Heart left ventricle (tissue), 16 donors: Measurements from ENCODE around the gene CUX1. TPM values are rescaled to one million over a fixed set of nuclear protein-coding genes. Genes with fewer than 3 reads are reported as not detected.

Experiments
- ATAC-seq, 4 donors: fragments of 200-7000 bp; cut with Tn5 transposase; one replicate each; pipeline ENCODE4 v1.9.1; 2020 to 2022; ENCODE audit warnings: moderate library complexity in 4 of 4, mild to moderate bottlenecking in 3 of 4, moderate number of reproducible peaks in 1 of 4
- DNase-seq, 5 donors: peaks; one replicate each; pipeline ENCODE4 v3.0.0-alpha.2; 2020
- H3K27ac ChIP-seq, 12 donors: fragments of 200-600 bp; sonication (generic) in 4 of 12; one replicate each; pipeline versions ENCODE4 v1.5.0 to v1.8.0; 2016 to 2022; ENCODE audit warnings: mild to moderate bottlenecking in 2 of 12
- H3K27me3 ChIP-seq, 9 donors: fragments of 200-600 bp; sonication (generic) in 2 of 9; one replicate each; pipeline versions ENCODE4 v1.5.1 to v1.8.0; 2016 to 2022; ENCODE audit warnings: mild to moderate bottlenecking in 3 of 9
- H3K36me3 ChIP-seq, 9 donors: fragments of 200-600 bp; sonication (generic) in 2 of 9; one replicate each; pipeline versions ENCODE4 v1.5.0 to v1.8.0; 2018 to 2022; ENCODE audit warnings: mild to moderate bottlenecking in 2 of 9
- H3K4me1 ChIP-seq, 12 donors: fragments of 200-600 bp; sonication (generic) in 4 of 12; one replicate each; pipeline versions ENCODE4 v1.5.0 to v1.8.0; 2016 to 2022; ENCODE audit warnings: mild to moderate bottlenecking in 3 of 12
- H3K4me3 ChIP-seq, 12 donors: fragments of 200-600 bp; sonication (generic) in 4 of 12; one replicate each; pipeline versions ENCODE4 v1.5.0 to v1.8.0; 2017 to 2022; ENCODE audit warnings: mild to moderate bottlenecking in 9 of 12, moderate library complexity in 4 of 12
- H3K9me3 ChIP-seq, 12 donors: fragments of 200-600 bp; sonication (generic) in 4 of 12; one replicate each; pipeline versions ENCODE4 v1.5.0 to v1.8.0; 2016 to 2022; ENCODE audit warnings: mild to moderate bottlenecking in 1 of 12
- CTCF ChIP-seq, 12 donors: fragments of 200-600 bp; sonication (generic) in 4 of 12; IDR thresholded peaks; one replicate each; pipeline versions ENCODE4 v1.5.0 to v1.8.0; 2018 to 2022; ENCODE audit warnings: antibody characterized with exemption in 12 of 12, mild to moderate bottlenecking in 5 of 12
- POLR2A ChIP-seq, 2 donors: fragments of 450-650 bp; IDR thresholded peaks; one replicate each; pipeline ENCODE4 v1.6.1; 2017; ENCODE audit warnings: antibody characterized with exemption in 2 of 2, mild to moderate bottlenecking in 2 of 2, moderate library complexity in 2 of 2
- WGBS, 4 donors: extraction: QIAGEN DNeasy Blood & Tissue Kit in 2 of 4; methylation state at CpG; one replicate each; pipeline versions ENCODE4 v1.1.5 to v1.1.7; 2013 to 2018; 5-methylcytosine and 5-hydroxymethylcytosine counted together
- intact Hi-C, 10 donors: fragments of 100-400 bp; cut with DNase I; formaldehyde crosslinking; loops; one replicate each; pipeline versions ENCODE4 v1.11.1 to v1.14.2; 2022
- polyA plus RNA-seq, 2 donors: library from polyadenylated mRNA; stranded (reverse); fragments of 200-250 nt; gene quantifications; one replicate each; pipeline ENCODE4 v1.2.3, GENCODE V29; 2013
- total RNA-seq, 9 donors: library from RNA; depleted of rRNA in 2 of 9; stranded (reverse); fragments of >200 nt in 2 of 9; fragmentation: NEBNext Ultra II Directional in 3 of 9; extraction: Animal tissue kit (Norgen Biotek cat#: 25700) in 3 of 9; gene quantifications; one replicate each; pipeline versions ENCODE4 v1.1.0 to v1.2.4, GENCODE V29; 2016 to 2023
- donor health status: ischemic (EF 13 %, LVEDD 7.1; RV severe dilation, severe dysfunction).
- donor health status: healthy with polysubstance abuse.
- donor health status: DM: no; HTN: yes; CAD: no.
- donor health status: DM: no; HTN: no; CAD: no.
- donor health status: ischemic (EF 25% LVEDD 6.9; RV normal size, moderate dysfunction).
- donor health status: ischemic (EF 25% LVEDD 5.7; RV mildly dilated, moderate dysfunction).
- donor health status: healthy.
- donor health status: DM: yes; HTN: yes; CAD: no.
- donor health status: ischemic (EF 35%, LVEDD 5.7; RV mildly dilated, moderate dysfunction).
- donor health status: nonischemic (EF 11% LVEDD 7.7; RV severe dilation, severe dysfunction).
- donor health status: DM: yes; HTN: yes; CAD: no.
- donor health status: PGD.
- donor health status: ischemic (EF 29% LVEDD 5.4; RV normal size, mild dysfunction).
- donor health status: nonischemic (EF 23%, LVEDD 6.1; RV moderate dilation, normal function).

The CUX1 gene
- total and polyA plus RNA-seq, 11 donors: 51.9 to 173 (median 122) TPM

DNA sequence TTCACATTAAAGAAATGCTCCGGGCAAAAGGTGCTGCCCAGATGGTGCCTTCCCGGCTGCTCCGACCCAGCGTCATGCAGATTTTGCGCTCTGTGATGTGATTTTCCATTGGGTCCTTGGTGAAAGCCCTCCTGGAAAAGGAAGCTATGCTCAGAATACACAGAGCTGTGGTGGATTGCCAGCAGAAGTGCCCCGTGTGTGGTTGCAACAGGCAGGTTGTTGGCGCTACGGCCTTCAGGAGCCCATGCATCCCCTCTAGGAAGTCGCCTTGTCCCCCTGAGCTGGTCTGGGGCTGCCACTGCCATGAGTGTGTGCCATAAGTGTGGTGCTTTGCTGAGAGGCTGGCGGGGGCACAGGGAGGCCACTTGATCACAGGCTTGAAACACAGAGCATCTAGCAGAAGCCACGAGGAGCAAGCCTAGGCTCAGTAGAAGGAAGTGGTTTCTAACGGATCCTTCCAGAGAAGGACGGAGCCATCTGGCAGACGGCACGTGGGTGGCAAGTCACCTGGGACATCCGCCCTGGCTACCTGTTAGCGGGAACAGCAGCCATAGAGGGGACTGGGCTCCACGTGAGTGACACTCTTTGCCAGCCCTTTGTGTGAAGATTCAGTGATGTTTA is 210.9 kb downstream of the CUX1 start:
- 78 to 92% (median 86%) methylated on average over 17 to 18 of the region's 18 CpGs for WGBS, 4 donors

GRCh38 chr7:102029616-102030015 is 212.2 kb downstream of the CUX1 start:
- TF ChIP-seq POLR2A (IDR thresholded peaks at IDR 0.05): no peak
- no peak for TF ChIP-seq CTCF (IDR thresholded peaks at IDR 0.05)
- ATAC-seq (no peak), DNase-seq (peak in 1 of 5 donors; percentile 27)
- H3K9me3 ChIP-seq: no peaks in the 10 kb centered on the region
- WGBS, 4 donors: 90 to 95% (median 93%) methylated on average over 6 of the region's 6 CpGs
- H3K4me1 ChIP-seq: peaks cover 0 to 7% (median 0%) of the 10 kb centered on the region in 12 donors
- no peaks in the 10 kb centered on the region for H3K27me3 ChIP-seq
- H3K27ac ChIP-seq: no peak overlapping the region
- H3K36me3 ChIP-seq: peaks cover 0 to 17% (median 7%) of the 10 kb centered on the region in 9 donors
- no peak overlapping the region for H3K4me3 ChIP-seq
- intact Hi-C loops: loop anchor here in 1 of 10 donors (10.0 kb wide), 1 partner anchor 75 kb away; no protein-coding TSS in a partner anchor

More for the DNA sequence above, 210.9 kb downstream of the CUX1 start:
- Histone ChIP-seq H3K27me3 (no peaks in the 10 kb centered on the region), H3K36me3 (peaks cover 0 to 17% (median 7%) of the 10 kb centered on the region in 9 donors), H3K4me1 (peaks cover 0 to 20% (median 7%) of the 10 kb centered on the region in 12 donors), H3K9me3 (no peaks in the 10 kb centered on the region), H3K4me3 (no peak overlapping the region), H3K27ac (no peak overlapping the region)
- intact Hi-C loops: loop anchor here in 1 of 10 donors (10.0 kb wide), 1 partner anchor 74 kb away; no protein-coding TSS in a partner anchor
- no peak for TF ChIP-seq CTCF (IDR thresholded peaks at IDR 0.05)
- TF ChIP-seq POLR2A (IDR thresholded peaks at IDR 0.05): no peak
- no peak for ATAC-seq
- peak in 1 of 5 donors; percentile 40 for DNase-seq

DNA sequence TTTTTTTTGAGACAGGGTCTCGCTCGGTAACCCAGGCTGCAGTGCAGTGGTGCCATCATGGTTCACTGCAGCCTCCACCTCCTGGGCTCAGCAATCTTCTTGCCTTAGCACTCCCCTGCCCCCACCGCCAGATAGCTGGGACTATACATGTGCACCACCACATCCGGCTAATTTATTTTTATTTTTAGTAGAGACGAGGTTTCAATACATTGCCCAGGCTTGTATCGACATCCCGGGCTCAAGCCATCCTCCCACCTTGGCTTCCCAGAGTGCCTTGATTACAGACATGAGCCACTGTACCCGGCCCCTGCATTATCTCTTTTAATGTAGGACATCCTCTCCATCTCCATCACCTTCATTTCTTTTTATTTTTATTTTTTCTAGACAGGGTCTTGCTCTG is 213.3 kb downstream of the CUX1 start:
- DNase-seq (peak in 1 of 5 donors; percentile 2), ATAC-seq (no peak)
- Histone ChIP-seq H3K27ac (no peak overlapping the region), H3K27me3 (no peaks in the 10 kb centered on the region), H3K4me3 (no peak overlapping the region), H3K4me1 (peaks cover 0 to under 1% (median 0%) of the 10 kb centered on the region in 12 donors), H3K9me3 (no peaks in the 10 kb centered on the region), H3K36me3 (peaks cover 0 to 17% (median 7%) of the 10 kb centered on the region in 9 donors)
- 81 to 87% (median 86%) methylated on average over 8 of the region's 8 CpGs for WGBS, 4 donors
- intact Hi-C loops: no loop called here
- TF ChIP-seq POLR2A (IDR thresholded peaks at IDR 0.05) (no peak), CTCF (IDR thresholded peaks at IDR 0.05) (no peak)

- no peaks in the 10 kb centered on the region for H3K9me3 ChIP-seq
- H3K27ac ChIP-seq: peak overlapping the region in 4 of 12 donors; percentile 20 to 25 (median 22)
- H3K4me3 ChIP-seq: no peak overlapping the region
- intact Hi-C loops: no loop called here
- 55 to 65% (median 57%) methylated on average over 5 of the region's 5 CpGs for WGBS, 4 donors
- no peak for DNase-seq
- no peaks in the 10 kb centered on the region for H3K36me3 ChIP-seq
- ATAC-seq: peak in 1 of 4 donors; percentile 58
- TF ChIP-seq POLR2A (IDR thresholded peaks at IDR 0.05) (no peak), CTCF (IDR thresholded peaks at IDR 0.05) (no peak)
- peaks cover 0 to 36% (median 4%) of the 10 kb centered on the region in 12 donors for H3K4me1 ChIP-seq
- no peaks in the 10 kb centered on the region for H3K27me3 ChIP-seq
Measured at GRCh38 chr7:102036958-102037357, 219.5 kb downstream of the CUX1 start.
